ENCODE results near the gene PDIA2.
"Not testable (repeated sequence)": the region's sequence is repeated elsewhere in the genome, so short reads cannot be mapped to it uniquely, and the experiment has no call there.

The PDIA2 gene

GRCh38 chr16:264440-264951 lies 18.5 kb upstream of the PDIA2 start:
- H3K36me3 ChIP-seq = peaks cover 9% of the 10 kb centered on the region
- no peak overlapping the region for H3K4me3 ChIP-seq (ENCODE audit: low read depth, low read length)
- TF ChIP-seq CTCF (IDR thresholded peaks at IDR 0.05; ENCODE audit: low read depth, low read length) = no peak
- DNase-seq = peak; percentile 5
- H3K27me3 ChIP-seq (ENCODE audit: insufficient read depth, low read depth, severe bottlenecking) = no peaks in the 10 kb centered on the region
- no peaks in the 10 kb centered on the region for H3K9me3 ChIP-seq (ENCODE audit: severe bottlenecking)
- H3K27ac ChIP-seq = no peak overlapping the region

- no peak overlapping the region for H3K4me3 ChIP-seq (ENCODE audit: low read depth, low read length)
- no peak for DNase-seq
- H3K9me3 ChIP-seq (ENCODE audit: severe bottlenecking) = no peaks in the 10 kb centered on the region
- no peak for TF ChIP-seq CTCF (IDR thresholded peaks at IDR 0.05; ENCODE audit: low read depth, low read length)
- no peak overlapping the region for H3K27ac ChIP-seq
- no peaks in the 10 kb centered on the region for H3K27me3 ChIP-seq (ENCODE audit: insufficient read depth, low read depth, severe bottlenecking)
- peaks cover 9% of the 10 kb centered on the region for H3K36me3 ChIP-seq
Observed at GRCh38 chr16:265002-265529, 17.9 kb upstream of the PDIA2 start.

- Histone ChIP-seq H3K27me3 (ENCODE audit: insufficient read depth, low read depth, severe bottlenecking) (no peaks in the 10 kb centered on the region), H3K27ac (no peak overlapping the region), H3K4me3 (ENCODE audit: low read depth, low read length) (no peak overlapping the region), H3K9me3 (ENCODE audit: severe bottlenecking) (no peaks in the 10 kb centered on the region), H3K36me3 (peaks cover 9% of the 10 kb centered on the region)
- no peak for DNase-seq
- no peak for TF ChIP-seq CTCF (IDR thresholded peaks at IDR 0.05; ENCODE audit: low read depth, low read length)
Observed at GRCh38 chr16:265711-266110, 17.3 kb upstream of the PDIA2 start.

GRCh38 chr16:266258-267164 lies 16.5 kb upstream of the PDIA2 start:
- Histone ChIP-seq H3K36me3 (peaks cover 8% of the 10 kb centered on the region), H3K9me3 (ENCODE audit: severe bottlenecking) (no peaks in the 10 kb centered on the region), H3K27me3 (ENCODE audit: insufficient read depth, low read depth, severe bottlenecking) (no peaks in the 10 kb centered on the region), H3K4me3 (ENCODE audit: low read depth, low read length) (no peak overlapping the region), H3K27ac (no peak overlapping the region)
- TF ChIP-seq CTCF (IDR thresholded peaks at IDR 0.05; ENCODE audit: low read depth, low read length) = no peak
- DNase-seq = peak; percentile 8

GRCh38 chr16:267562-267961 lies 15.4 kb upstream of the PDIA2 start:
- DNase-seq; H3K9me3 ChIP-seq (ENCODE audit: severe bottlenecking); H3K27me3 ChIP-seq (ENCODE audit: insufficient read depth, low read depth, severe bottlenecking); H3K27ac ChIP-seq; H3K36me3 ChIP-seq; H3K4me3 ChIP-seq (ENCODE audit: low read depth, low read length): not testable (repeated sequence)

Measured in WERI-Rb-1 (cell line).